NCI-H2196 (cell line): Measurements from ENCODE around the gene FNIP2.

ENCODE experiments used
- DNase-seq: peaks from one replicate; lab custom pipeline; 2025; ENCODE audit not compliant: unreplicated experiment; lab: John Stamatoyannopoulos, UW

The FNIP2 gene

DNA sequence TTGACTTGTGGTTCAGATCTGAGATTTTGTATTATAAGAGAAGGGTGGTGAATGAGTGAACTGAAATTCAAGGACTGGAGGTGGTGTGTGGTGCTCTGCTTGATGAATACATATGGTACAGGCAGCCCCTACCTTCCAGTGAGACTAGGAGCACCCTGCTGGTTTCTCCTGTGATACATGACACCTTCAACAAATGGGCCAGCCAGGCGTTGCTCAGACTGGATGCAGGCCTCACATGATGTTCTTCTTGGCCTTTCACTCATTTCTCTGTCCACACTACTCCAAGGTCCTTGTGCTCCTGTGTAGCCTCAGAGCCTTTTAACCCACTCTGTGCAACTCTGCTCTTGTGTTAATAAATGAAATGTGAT lies 67.2 kb downstream of the FNIP2 start:
- DNase-seq, result no peak

DNA sequence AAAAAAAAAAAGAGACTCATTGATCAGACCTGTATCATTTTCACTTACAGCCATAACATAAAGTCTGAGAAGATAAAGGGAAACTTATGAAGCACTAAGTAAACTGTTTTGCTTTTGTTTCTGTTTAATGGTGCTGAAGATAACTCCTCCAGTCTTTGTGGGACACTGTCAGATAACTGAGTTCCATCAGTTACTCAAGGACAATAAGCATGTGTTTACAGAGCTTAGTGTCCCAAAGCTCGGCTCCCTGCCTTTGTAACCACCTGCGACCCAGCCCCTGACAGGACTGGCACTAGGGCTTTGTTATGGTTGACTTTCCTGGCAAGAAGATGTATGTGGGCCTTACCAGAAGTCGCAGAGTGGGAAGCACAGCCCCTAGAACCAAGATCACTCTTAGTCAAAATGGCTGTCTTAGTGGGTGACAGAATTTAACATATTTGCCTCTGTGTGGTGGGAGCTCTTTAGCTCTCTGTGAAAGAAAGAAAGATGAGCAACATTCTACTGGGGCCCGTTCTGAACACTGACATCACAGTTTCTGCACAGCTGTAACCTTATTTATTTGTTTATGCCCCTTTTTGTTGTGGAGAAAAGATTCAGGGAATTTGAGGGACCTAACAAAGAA lies 68.1 kb downstream of the FNIP2 start:
- DNase-seq, result no peak

DNA sequence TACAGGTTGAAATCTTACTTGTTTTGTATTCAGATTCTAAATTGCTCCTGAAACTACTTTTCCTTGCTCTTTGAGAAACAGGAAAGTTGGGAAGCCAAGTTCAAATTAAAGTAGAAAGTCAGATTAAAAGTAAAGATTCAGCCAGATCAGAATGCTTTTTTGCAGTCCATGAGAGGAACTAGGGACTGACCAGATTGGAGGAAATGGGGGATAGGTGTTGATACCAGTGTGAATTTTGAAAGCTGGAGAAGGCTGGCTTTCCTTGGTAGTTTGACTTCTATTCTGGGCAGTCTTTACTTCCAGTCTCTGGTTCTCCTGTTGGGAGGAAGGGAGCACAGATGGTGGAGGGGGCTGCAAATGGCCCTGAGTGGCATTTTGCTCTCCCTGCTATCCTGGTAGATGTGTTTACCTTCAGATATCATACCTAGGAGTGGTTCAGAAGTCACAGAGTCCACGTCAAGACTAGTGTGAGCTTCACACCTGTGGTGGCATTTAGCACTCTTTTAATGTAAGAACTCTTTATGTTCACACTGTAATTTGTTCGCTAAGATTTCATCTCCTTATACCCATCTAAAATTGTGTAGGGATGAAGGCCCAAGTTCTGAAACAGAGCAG lies 68.8 kb downstream of the FNIP2 start:
- no peak for DNase-seq

- DNase-seq, result no peak
These were observed 71.3 kb downstream of the FNIP2 start for GRCh38 chr4:158840131-158840530.

- DNase-seq, result no peak
These were observed 72.7 kb downstream of the FNIP2 start for GRCh38 chr4:158841540-158841939.

- no peak for DNase-seq
These were observed 76.7 kb downstream of the FNIP2 start for GRCh38 chr4:158845311-158846041.

GRCh38 chr4:158847535-158847934 lies 78.7 kb downstream of the FNIP2 start:
- DNase-seq, result no peak

DNA sequence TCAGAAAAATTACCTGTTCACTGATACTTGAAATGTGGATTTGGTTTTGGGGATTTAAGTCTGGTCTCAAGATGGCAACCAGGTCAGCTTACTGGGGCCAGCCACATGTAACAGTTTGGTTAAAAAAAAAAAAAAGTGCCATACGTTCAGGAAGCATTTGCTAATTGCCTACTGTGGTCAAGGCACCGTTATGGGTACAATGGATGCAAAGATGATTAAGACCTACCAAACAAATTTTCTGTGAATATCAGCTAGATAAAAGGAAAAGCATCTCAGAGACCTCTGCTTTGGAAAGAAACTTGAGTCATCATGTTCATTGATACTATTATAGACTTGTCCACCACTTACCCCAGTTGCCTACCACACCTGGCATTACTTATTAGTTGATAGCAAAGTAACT lies 80.9 kb downstream of the FNIP2 start:
- DNase-seq, result no peak

- no peak for DNase-seq
These were observed 81.5 kb downstream of the FNIP2 start for GRCh38 chr4:158850371-158850770.

DNA sequence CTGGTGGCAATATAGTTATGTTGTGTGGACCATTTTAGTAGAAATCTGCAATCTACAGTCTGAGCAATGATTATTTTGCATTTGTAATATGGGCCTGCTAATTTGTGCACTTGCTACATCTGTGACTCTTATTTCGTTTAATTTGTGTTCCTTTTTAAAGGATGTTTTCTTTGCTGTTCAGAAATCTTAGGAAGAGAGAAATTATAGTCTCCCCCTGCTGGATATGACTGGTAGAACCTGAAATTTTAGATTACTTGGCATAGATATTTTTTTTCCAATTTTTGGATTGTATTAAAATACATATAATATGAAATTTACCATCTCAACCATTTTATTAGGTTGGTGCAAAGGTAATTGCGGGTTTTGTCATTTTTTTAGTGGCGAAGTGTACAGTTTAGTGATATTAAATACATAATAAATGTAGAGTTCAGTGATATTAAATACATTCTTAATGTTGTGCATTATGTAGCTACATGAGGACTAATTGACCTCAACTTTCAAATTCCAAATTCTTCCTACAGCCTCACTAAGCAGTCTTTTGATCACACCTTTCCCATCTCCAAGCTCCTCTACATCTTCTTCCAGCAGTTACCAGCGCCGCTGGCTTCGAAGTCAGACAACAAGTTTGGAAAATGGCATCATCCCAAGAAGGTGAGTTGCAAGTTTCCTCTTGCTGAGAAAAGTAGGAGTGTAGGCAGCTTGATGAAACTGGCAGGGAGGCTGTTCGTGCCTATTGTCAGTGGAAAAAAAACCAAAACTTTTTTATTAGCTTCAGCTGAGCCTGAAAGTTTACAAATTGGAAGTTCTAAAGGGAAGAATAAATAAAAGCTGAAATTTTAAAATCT lies 82.2 kb downstream of the FNIP2 start:
- peak; percentile 16 for DNase-seq

DNA sequence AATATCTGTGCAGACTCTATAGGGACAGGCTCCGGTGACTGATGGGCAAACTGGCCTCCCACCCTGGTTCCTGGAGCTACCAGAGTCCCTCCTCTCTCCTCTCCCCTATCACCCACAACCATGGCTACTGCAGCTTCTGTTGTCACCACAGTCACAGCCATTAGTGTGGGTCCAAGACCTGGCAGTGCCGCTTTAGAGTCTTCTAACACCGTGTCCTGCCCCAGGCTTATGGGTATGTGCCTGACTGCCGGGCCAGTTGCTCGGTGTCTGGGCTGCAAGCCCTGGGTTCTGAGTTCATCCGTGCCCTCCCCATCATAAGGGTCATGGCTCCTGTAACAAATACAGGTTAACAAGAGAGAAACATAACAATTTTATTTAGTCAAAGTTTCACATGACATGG lies 85.4 kb downstream of the FNIP2 start:
- no peak for DNase-seq

GRCh38 chr4:158856852-158857251 lies 88.0 kb downstream of the FNIP2 start:
- peak; percentile 3 for DNase-seq

GRCh38 chr4:158857951-158858350 lies 89.1 kb downstream of the FNIP2 start:
- DNase-seq, result no peak

DNA sequence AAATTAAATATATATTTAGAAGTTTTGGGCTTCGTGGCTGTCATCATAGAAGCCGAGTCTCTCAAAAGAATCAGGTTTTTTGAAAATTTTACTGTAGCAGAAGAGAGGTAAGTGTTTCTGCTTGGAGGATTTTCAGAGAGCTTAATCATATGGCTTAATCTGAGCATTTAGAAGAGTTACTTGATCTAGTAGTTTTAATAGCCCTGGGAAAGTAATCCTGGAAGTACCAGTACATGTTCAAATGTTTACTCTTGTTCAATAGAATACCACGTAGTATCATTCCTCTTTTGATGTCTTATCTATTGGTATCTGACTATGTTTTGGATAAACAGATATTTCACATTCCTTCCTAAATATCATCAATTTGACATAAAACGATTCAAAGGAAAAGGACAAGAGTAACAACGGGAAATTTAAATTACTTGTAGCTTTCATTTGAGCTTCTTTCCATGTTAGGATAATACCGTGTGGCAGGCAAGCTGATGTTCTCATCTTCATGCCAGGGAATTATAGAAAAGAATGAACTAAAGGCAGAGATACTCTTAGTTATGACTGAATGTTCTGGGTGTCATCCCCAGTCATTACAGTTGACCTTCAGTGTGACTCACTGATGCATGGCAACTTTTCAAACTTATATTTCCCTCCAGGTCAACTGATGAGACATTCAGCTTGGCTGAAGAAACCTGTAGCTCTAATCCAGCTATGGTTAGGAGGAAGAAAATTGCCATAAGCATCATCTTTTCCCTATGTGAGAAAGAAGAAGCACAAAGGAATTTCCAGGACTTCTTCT lies 89.8 kb downstream of the FNIP2 start:
- DNase-seq, result no peak

DNA sequence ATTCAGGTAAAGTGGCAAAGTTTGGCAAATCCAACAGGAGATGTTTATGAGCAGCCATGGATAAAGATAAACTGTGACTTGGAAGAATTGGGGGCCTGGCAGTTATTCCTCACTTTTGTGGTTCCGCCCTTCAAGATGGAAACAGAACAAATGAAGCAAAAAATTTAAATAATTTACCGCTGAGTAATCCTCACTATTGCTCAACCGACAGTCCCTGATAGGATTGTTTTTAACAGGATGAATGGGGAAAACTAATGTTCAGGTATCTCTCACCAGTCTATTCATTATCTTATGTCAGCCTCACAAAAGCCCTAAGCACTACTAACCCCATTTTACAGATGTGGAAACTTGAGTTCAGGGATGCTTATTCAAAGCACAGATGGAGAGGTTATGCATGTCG lies 90.8 kb downstream of the FNIP2 start:
- DNase-seq, result no peak

DNA sequence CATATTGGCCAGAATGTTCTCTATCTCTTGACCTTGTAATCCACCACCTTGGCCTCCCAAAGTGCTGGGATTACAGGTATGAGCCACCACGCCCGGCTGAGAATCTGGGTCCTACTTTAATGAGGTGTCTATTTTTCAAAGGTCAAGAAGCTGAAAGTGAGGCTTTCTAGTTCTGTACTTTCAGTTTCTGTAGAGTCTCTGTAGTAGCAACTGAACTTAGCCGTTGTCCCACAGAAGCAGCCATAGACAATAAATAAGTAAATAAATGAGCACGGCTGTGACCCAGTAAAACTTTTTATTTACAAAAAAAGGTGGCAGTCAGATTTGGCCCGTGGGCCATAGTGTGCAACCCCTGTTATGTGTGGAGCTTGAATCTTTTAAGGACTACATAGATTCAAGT lies 92.0 kb downstream of the FNIP2 start:
- no peak for DNase-seq

DNA sequence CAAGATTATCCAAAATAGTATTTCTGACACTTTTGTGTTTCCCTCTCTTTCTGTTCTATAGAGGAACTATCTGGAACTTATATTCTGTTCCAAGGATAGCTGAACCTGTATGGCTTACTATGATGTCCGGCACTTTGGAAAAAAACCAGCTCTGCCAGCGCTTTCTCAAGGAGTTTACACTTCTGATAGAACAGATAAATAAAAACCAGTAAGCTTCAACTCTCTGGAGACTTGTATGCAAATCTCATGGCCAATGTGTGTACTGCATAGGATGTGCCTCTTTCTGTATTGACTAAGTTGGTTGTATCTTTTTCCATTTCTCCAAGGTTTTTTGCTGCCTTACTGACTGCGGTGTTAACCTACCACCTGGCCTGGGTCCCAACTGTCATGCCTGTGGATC lies 92.5 kb downstream of the FNIP2 start:
- no peak for DNase-seq

DNA sequence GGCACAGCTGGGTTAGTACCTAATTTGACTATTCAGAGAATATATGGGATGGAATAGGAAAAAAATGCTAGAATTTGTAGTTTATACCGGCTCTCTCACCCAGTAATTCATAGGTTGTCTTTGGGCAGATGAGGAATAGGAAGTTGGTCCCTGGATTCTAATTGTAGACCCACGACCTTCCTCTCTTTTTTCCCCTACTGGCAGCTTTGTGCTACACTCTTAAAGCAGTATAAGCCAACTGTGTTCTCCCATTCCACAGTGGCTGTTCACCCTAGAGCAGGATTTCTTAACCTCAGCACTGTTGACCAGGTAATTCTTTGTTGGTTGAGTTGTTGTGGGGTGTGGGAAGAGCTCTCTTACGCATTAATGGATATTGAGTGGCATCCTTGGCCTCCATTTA lies 92.9 kb downstream of the FNIP2 start:
- DNase-seq, result no peak

- DNase-seq, result peak; percentile 18
These were observed 94.5 kb downstream of the FNIP2 start for GRCh38 chr4:158863296-158863695.

DNA sequence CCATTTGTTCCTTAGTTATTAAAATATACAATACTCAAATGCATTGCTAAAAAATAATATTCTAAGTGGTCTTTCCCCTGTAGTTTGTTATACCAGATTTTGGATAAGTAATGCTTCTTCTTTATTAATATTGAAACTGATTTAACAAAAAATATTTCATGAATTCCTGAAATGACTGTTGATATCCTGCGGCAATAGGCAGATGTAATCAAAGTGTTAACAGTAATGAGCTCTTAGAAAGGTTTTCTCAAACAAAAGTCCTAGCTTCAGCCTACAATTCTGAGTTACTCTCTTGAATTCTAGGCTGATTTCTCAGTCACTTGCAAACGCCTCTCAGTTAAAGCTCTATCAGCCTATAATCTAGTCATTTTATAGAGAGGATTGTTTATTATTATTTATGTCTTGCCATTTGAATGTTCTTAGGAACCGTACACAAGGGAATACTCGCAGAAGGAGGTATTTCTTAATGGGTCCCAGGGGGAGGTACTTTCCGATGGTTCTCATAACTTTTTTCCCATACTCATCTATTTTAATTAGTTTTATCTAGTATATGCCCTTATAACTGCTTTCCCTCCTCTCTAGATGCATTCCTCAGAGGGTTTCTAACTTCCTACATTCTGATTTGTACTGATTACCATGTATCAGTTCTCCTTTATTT lies 96.8 kb downstream of the FNIP2 start:
- DNase-seq, result no peak
